ENCODE data around the gene DENND1A.

DNA sequence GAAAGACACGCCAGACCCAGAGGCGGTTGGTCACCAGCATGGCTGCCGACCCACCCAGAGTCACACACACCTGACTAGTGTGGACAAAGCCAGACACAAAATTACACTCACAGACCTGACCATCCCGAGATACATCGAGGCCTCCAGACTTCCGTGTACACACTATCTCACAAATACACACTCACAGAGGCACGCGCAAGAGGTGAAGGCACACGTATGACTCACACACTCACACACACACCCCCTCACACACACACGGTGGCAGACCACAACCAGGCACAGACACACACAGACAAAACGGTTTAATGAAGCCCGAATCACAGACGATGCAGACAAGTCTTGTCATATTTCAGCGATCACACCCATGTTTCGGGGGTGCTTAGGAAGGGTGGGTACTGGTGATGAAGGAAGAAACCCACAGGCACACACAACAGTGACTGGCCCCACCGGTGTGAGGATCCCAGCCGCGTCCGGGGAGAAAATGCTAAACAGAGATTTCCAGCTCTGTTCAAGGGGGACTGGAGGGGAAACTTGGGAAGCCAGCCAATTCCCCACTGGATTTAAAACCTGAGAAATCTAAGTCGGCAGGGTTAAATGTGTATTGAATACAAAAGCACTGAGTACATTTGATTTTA is 522.6 kb downstream of the DENND1A start:
- TF ChIP-seq, protein P1, sequence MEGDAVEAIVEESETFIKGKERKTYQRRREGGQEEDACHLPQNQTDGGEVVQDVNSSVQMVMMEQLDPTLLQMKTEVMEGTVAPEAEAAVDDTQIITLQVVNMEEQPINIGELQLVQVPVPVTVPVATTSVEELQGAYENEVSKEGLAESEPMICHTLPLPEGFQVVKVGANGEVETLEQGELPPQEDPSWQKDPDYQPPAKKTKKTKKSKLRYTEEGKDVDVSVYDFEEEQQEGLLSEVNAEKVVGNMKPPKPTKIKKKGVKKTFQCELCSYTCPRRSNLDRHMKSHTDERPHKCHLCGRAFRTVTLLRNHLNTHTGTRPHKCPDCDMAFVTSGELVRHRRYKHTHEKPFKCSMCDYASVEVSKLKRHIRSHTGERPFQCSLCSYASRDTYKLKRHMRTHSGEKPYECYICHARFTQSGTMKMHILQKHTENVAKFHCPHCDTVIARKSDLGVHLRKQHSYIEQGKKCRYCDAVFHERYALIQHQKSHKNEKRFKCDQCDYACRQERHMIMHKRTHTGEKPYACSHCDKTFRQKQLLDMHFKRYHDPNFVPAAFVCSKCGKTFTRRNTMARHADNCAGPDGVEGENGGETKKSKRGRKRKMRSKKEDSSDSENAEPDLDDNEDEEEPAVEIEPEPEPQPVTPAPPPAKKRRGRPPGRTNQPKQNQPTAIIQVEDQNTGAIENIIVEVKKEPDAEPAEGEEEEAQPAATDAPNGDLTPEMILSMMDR (IDR thresholded peaks at IDR 0.05), result no peak
- TF ChIP-seq POLR2A (IDR thresholded peaks at IDR 0.05) (no peak), POLR2AphosphoS5 (IDR thresholded peaks at IDR 0.05) (no peak)
